ENCODE data around the gene KIF21B. TPM values are rescaled to one million over a fixed set of nuclear protein-coding genes. Genes with fewer than 3 reads are reported as not detected.
A peak's percentile ranks its signal among the peaks of the same experiment; 100 is the strongest.

Gene KIF21B
- total and polyA plus RNA-seq, 2 of the 4 experiments (the other 2 are of a cell fraction), result 0.36 to 0.55 TPM

- H3K9me3 ChIP-seq (ENCODE audit: control insufficient read depth, insufficient read depth, low read length), result no peaks in the 10 kb centered on the region
- in situ Hi-C loops (cut with MboI; ENCODE audit: low sequenced_read_pairs) (no loop called here), intact Hi-C loops (cut with micrococcal nuclease) (no loop called here), dilution Hi-C loops (cut with HindIII; ENCODE audit: low sequenced_read_pairs, unreplicated experiment) (no loop called here)
- no peaks in the 10 kb centered on the region for H3K4me1 ChIP-seq (ENCODE audit: control insufficient read depth, insufficient read depth, low read length)
- no peak overlapping the region for H3K4ac ChIP-seq (ENCODE audit: low read depth, low read length)
- H3K4me3 ChIP-seq (ENCODE audit: insufficient read depth, low read depth, low read length), result no peak overlapping the region
- H2BK15ac ChIP-seq (ENCODE audit: low read depth, low read length), result no peak overlapping the region
- H3K56ac ChIP-seq (ENCODE audit: extremely low read depth, insufficient read depth, low read length), result no peak overlapping the region
- H4K8ac ChIP-seq (ENCODE audit: low read depth in 2 of 2, low read length in 2 of 2), result no peak overlapping the region
- H3K23ac ChIP-seq (ENCODE audit: low read depth, low read length), result no peak overlapping the region
- H2BK120ac ChIP-seq (ENCODE audit: low read depth, low read length), result no peak overlapping the region
- H3K36me3 ChIP-seq (ENCODE audit: control insufficient read depth, insufficient read depth, low read length), result no peaks in the 10 kb centered on the region
- ATAC-seq (ENCODE audit: low read depth) (no peak), DNase-seq (no peak)
- TF ChIP-seq CHD1 (IDR thresholded peaks at IDR 0.05; ENCODE audit: low read depth, low read length), result no peak
- TF ChIP-seq MAZ (IDR thresholded peaks at IDR 0.05; ENCODE audit: borderline replicate concordance, low read depth, low read length), result no peak
- TF ChIP-seq RAD21 (IDR thresholded peaks at IDR 0.05; ENCODE audit: low read length), result no peak
- TF ChIP-seq FOS (IDR thresholded peaks at IDR 0.05; ENCODE audit: low read depth, low read length), result no peak
- no peak for TF ChIP-seq POLR2A (IDR thresholded peaks at IDR 0.05; ENCODE audit: low read depth, low read length)
- no peak for TF ChIP-seq RCOR1 (IDR thresholded peaks at IDR 0.05; ENCODE audit: insufficient replicate concordance, low read length)
- no peak for TF ChIP-seq RFX5 (IDR thresholded peaks at IDR 0.05; ENCODE audit: low read depth, low read length)
- TF ChIP-seq BHLHE40 (IDR thresholded peaks at IDR 0.05; ENCODE audit: low read depth, low read length), result no peak
- no peak for TF ChIP-seq MXI1 (IDR thresholded peaks at IDR 0.05; ENCODE audit: borderline replicate concordance, low read depth, low read length)
- TF ChIP-seq CEBPB (IDR thresholded peaks at IDR 0.05; ENCODE audit: low read depth, low read length), result no peak
- no peak for TF ChIP-seq USF2 (IDR thresholded peaks at IDR 0.05; ENCODE audit: low read depth, low read length)
- no peak for TF ChIP-seq NFE2L2 (IDR thresholded peaks at IDR 0.05; ENCODE audit: low read depth, low read length)
- TF ChIP-seq CTCF (conservative IDR thresholded peaks at IDR 0.05; ENCODE audit: low read depth, low read length), result no peak
- TF ChIP-seq MAFK (IDR thresholded peaks at IDR 0.05; ENCODE audit: low read depth, low read length), result no peak
- H3K27me3 ChIP-seq (ENCODE audit: control insufficient read depth, insufficient read depth, low read length), result peaks cover 85% of the 10 kb centered on the region
- no peak overlapping the region for H2AK9ac ChIP-seq (replicated peaks; ENCODE audit: low read depth, low read length, poor library complexity)
- no peak overlapping the region for H3K18ac ChIP-seq (ENCODE audit: low read depth, low read length)
- no peak overlapping the region for H3K4me2 ChIP-seq (ENCODE audit: low read depth, low read length)
- no peaks in the 10 kb centered on the region for H4K20me1 ChIP-seq (ENCODE audit: insufficient read depth, low read length)
- CTCF ChIA-PET, result no interaction called here
- H3K79me1 ChIP-seq (ENCODE audit: low read depth in 1 of 2, low read length in 2 of 2), result no peaks in the 10 kb centered on the region
- H3K27ac ChIP-seq (ENCODE audit: insufficient read depth, low read length), result no peak overlapping the region
- H2BK20ac ChIP-seq (ENCODE audit: low read depth, low read length), result no peak overlapping the region
- H3K14ac ChIP-seq (replicated peaks; ENCODE audit: low read depth, low read length), result no peak overlapping the region
- peak overlapping the region; percentile 14 for H2AFZ ChIP-seq (replicated peaks; ENCODE audit: low read length, poor library complexity)
- BruUV-seq (replicated peaks), result no TSS peak
- no peak overlapping the region for H2BK5ac ChIP-seq (ENCODE audit: low read depth, low read length, poor library complexity, severe bottlenecking)
- H3K9me1 ChIP-seq (ENCODE audit: insufficient read depth, low read length), result no peaks in the 10 kb centered on the region
- POLR2A ChIA-PET (ENCODE audit: unreplicated experiment), result no interaction called here
- no peak overlapping the region for H4K5ac ChIP-seq (ENCODE audit: low read depth, low read length)
- no peak overlapping the region for H4K91ac ChIP-seq (ENCODE audit: insufficient read depth, low read depth, low read length)
- no peak overlapping the region for H2AK5ac ChIP-seq (ENCODE audit: low read depth, low read length)
- H3K9ac ChIP-seq (ENCODE audit: low read depth, low read length), result no peak overlapping the region
- WGBS, 2 experiments (ENCODE audit: extremely low coverage in 2 of 2, insufficient read length in 1 of 2), result 36% methylated on average over 4 of the region's 10 CpGs; no CpG with 5 or more reads in 1 of the 2 experiments
These were observed 30.6 kb upstream of the KIF21B start for GRCh38 chr1:201054091-201054543.

Measured in IMR-90 (cell line).